SK-N-SH treated with all-trans-retinoic acid at 6 μM for 48 hours (cell line): Measurements from ENCODE around the gene RNGTT.

Source experiments
- PATZ1 ChIP-seq: fragments of 250-450 bp; sonication (Bioruptor Pico); IDR thresholded peaks from 2 replicates; pipeline ENCODE4 v1.8.0; 2020; ENCODE audit warnings: mild to moderate bottlenecking, moderate library complexity, borderline replicate concordance
- RARB ChIP-seq: fragments of 250-450 bp; sonication (Bioruptor Pico); IDR thresholded peaks from 2 replicates; pipeline ENCODE4 v1.8.0; 2021; ENCODE audit warnings: mild to moderate bottlenecking, moderate library complexity
- ZFP3 ChIP-seq: fragments of 250-450 bp; sonication (Bioruptor Pico); IDR thresholded peaks from 2 replicates; pipeline ENCODE4 v1.5.0; 2020; ENCODE audit warnings: mild to moderate bottlenecking, moderate library complexity

GRCh38 chr6:88764081-88764480 is 199.3 kb downstream of the RNGTT start:
- TF ChIP-seq ZFP3 (no peak), PATZ1 (CRISPR knock-in tag) (no peak), RARB (no peak)
